Measurements from ENCODE around the gene EPPIN. TPM values are rescaled to one million over a fixed set of nuclear protein-coding genes. Genes with fewer than 3 reads are reported as not detected.

The EPPIN gene
- total RNA-seq, 6 experiments from 2014 or later = not detected

GRCh38 chr20:45545754-45546453, 1.3 kb downstream of the EPPIN start:
- no peaks in the 10 kb centered on the region for H3K36me3 ChIP-seq
- no peaks in the 10 kb centered on the region for H3K4me1 ChIP-seq
- no peaks in the 10 kb centered on the region for H3K9me3 ChIP-seq
- intact Hi-C loops (cut with DNase I) = loop anchor here in 1 of 2 donors (10.0 kb wide), 1 partner anchor 229 kb away; no protein-coding TSS in a partner anchor
- ATAC-seq (peak in 2 of 4 donors; percentile 32 to 41), DNase-seq (no peak)
- no peak for TF ChIP-seq POLR2A (IDR thresholded peaks at IDR 0.05)
- TF ChIP-seq CTCF (IDR thresholded peaks at IDR 0.05) = peak in 3 of 4 donors; percentile 13 to 30 (median 26)
- 14% methylated on average over 5 of the region's 5 CpGs for WGBS (ENCODE audit: insufficient coverage, low coverage, low lambda C conversion rate, missing lambda C conversion rate)
- H3K4me3 ChIP-seq = no peak overlapping the region
- no peaks in the 10 kb centered on the region for H3K27me3 ChIP-seq
- H3K27ac ChIP-seq = no peak overlapping the region

- DNase-seq = no peak
- Histone ChIP-seq H3K4me1 (no peaks in the 10 kb centered on the region), H3K36me3 (no peaks in the 10 kb centered on the region), H3K9me3 (no peaks in the 10 kb centered on the region), H3K27me3 (no peaks in the 10 kb centered on the region), H3K4me3 (no peak overlapping the region), H3K27ac (no peak overlapping the region)
- no peak for ATAC-seq
- 74% methylated on average over 3 of the region's 3 CpGs for WGBS (ENCODE audit: insufficient coverage, low coverage, low lambda C conversion rate, missing lambda C conversion rate)
- no peak for TF ChIP-seq POLR2A (IDR thresholded peaks at IDR 0.05)
- TF ChIP-seq CTCF (IDR thresholded peaks at IDR 0.05) = no peak
- intact Hi-C loops (cut with DNase I) = loop anchor here in 1 of 2 donors (10.0 kb wide), 1 partner anchor 229 kb away; no protein-coding TSS in a partner anchor
These were observed 1.9 kb downstream of the EPPIN start for GRCh38 chr20:45545351-45545750.

GRCh38 chr20:45539382-45539781, 7.8 kb downstream of the EPPIN start, which contains the start of gene WFDC6:
WFDC6 (minus strand) TSS chr20:45539482; CDS start chr20:45539407, 75 bp downstream.
- Histone ChIP-seq H3K9me3 (no peaks in the 10 kb centered on the region), H3K36me3 (no peaks in the 10 kb centered on the region), H3K4me3 (no peak within 1 kb of the TSS), H3K4me1 (no peaks in the 10 kb centered on the region), H3K27me3 (no peaks in the 10 kb centered on the region), H3K27ac (no peak within 1 kb of the TSS)
- intact Hi-C loops (cut with DNase I) = no loop called here
- TF ChIP-seq POLR2A (IDR thresholded peaks at IDR 0.05) = no peak
- TF ChIP-seq CTCF (IDR thresholded peaks at IDR 0.05) = no peak
- no CpG with 5 or more reads among the region's 2 CpGs for WGBS (ENCODE audit: insufficient coverage, low coverage, low lambda C conversion rate, missing lambda C conversion rate)
- ATAC-seq (no peak), DNase-seq (no peak)

- Histone ChIP-seq H3K9me3 (no peaks in the 10 kb centered on the region), H3K36me3 (no peaks in the 10 kb centered on the region), H3K4me3 (no peak overlapping the region), H3K27ac (no peak overlapping the region), H3K27me3 (no peaks in the 10 kb centered on the region), H3K4me1 (no peaks in the 10 kb centered on the region)
- intact Hi-C loops (cut with DNase I) = no loop called here
- no peak for ATAC-seq
- 51% methylated on average over 7 of the region's 7 CpGs for WGBS (ENCODE audit: insufficient coverage, low coverage, low lambda C conversion rate, missing lambda C conversion rate)
- no peak for TF ChIP-seq POLR2A (IDR thresholded peaks at IDR 0.05)
- no peak for TF ChIP-seq CTCF (IDR thresholded peaks at IDR 0.05)
- no peak for DNase-seq
These were observed 8.9 kb downstream of the EPPIN start for GRCh38 chr20:45538209-45538799.

Measured in right lobe of liver (tissue), 6 donors.